ENCODE data around the gene ACIN1. TPM values are rescaled to one million over a fixed set of nuclear protein-coding genes. Genes with fewer than 3 reads are reported as not detected.

ACIN1 gene
- total and polyA plus RNA-seq, 2 of the 8 experiments (the other 6 are each of a cell fraction or from before 2014, with no cell fraction given), result 132 to 233 TPM

GRCh38 chr14:23045419-23046357 is 49.2 kb downstream of the ACIN1 start:
- FAIRE-seq, result no peak
- no peak overlapping the region for H3K4me2 ChIP-seq (ENCODE audit: insufficient read depth in 1 of 2, low read depth in 2 of 2, low read length in 2 of 2)
- TF ChIP-seq MAX (IDR thresholded peaks at IDR 0.05), result no peak
- no peak for TF ChIP-seq POLR2AphosphoS5 (IDR thresholded peaks at IDR 0.05; ENCODE audit: low read depth, low read length)
- TF ChIP-seq PHF8 (conservative IDR thresholded peaks at IDR 0.05; ENCODE audit: low read depth, low read length), result no peak
- TF ChIP-seq JUN (IDR thresholded peaks at IDR 0.05; ENCODE audit: low read depth, low read length), result no peak
- TF ChIP-seq FOSL1 (IDR thresholded peaks at IDR 0.05; ENCODE audit: insufficient read depth, low read depth, low read length), result no peak
- no peak for TF ChIP-seq JUND (IDR thresholded peaks at IDR 0.05; ENCODE audit: low read length)
- no peak for TF ChIP-seq TCF12 (IDR thresholded peaks at IDR 0.05; ENCODE audit: low read depth, low read length)
- TF ChIP-seq CBX5 (IDR thresholded peaks at IDR 0.05; ENCODE audit: low read depth, low read length), result no peak
- TF ChIP-seq NRF1 (IDR thresholded peaks at IDR 0.05; ENCODE audit: low read depth, low read length), result no peak

More at GRCh38 chr14:23045419-23046357, 49.2 kb downstream of the ACIN1 start:
- Histone ChIP-seq H2BK120ac (replicated peaks; ENCODE audit: low read depth, low read length) (no peak overlapping the region), H2BK20ac (ENCODE audit: low read length) (no peak overlapping the region), H2BK15ac (ENCODE audit: low read length) (no peak overlapping the region), H2AK5ac (ENCODE audit: low read depth, low read length) (no peak overlapping the region), H3K14ac (ENCODE audit: insufficient read length) (no peak overlapping the region), H3K9ac (replicated peaks in 1 of 4; ENCODE audit: extremely low read depth in 1 of 4, low read depth in 3 of 4, low read length in 3 of 4) (no peak overlapping the region), H4K8ac (ENCODE audit: extremely low read depth, insufficient read depth, low read length) (no peak overlapping the region), H3K56ac (replicated peaks; ENCODE audit: insufficient read length, low read depth, low read length) (no peak overlapping the region), H3K79me2 (ENCODE audit: control insufficient read depth in 1 of 2, insufficient read depth in 2 of 2, low read length in 2 of 2) (no peaks in the 10 kb centered on the region), H4K20me1 (replicated peaks in 1 of 2; ENCODE audit: control insufficient read depth in 1 of 2, insufficient read depth in 2 of 2, low read length in 2 of 2) (no peaks in the 10 kb centered on the region), H3K27me3 (replicated peaks in 1 of 4; ENCODE audit: control insufficient read depth in 3 of 4, extremely low read depth in 1 of 4, insufficient read depth in 3 of 4, low read length in 3 of 4) (no peaks in the 10 kb centered on the region), H4K91ac (replicated peaks; ENCODE audit: insufficient read length, low read length) (no peak overlapping the region), H3K9me3 (ENCODE audit: insufficient read depth in 2 of 2, low read depth in 1 of 2, low read length in 1 of 2) (no peaks in the 10 kb centered on the region), H2BK5ac (ENCODE audit: low read depth, low read length) (no peak overlapping the region), H3K36me3 (ENCODE audit: control insufficient read depth in 2 of 4, insufficient read depth in 4 of 4, low read length in 3 of 4) (peaks cover 0 to 10% (median 3%) of the 10 kb centered on the region in 4 experiments; a peak in 5 of 8 replicates), H2BK12ac (ENCODE audit: low read depth, low read length) (no peak overlapping the region), H3K4ac (replicated peaks; ENCODE audit: insufficient read length, low read depth, low read length) (no peak overlapping the region), H2AFZ (ENCODE audit: low read length) (no peak overlapping the region), H3K4me3 (ENCODE audit: extremely low read depth in 1 of 4, insufficient read depth in 2 of 4, low read depth in 3 of 4, low read length in 4 of 4) (no peak overlapping the region), H4K5ac (ENCODE audit: insufficient read length, low read depth, low read length) (no peak overlapping the region), H3K23ac (ENCODE audit: insufficient read length) (no peak overlapping the region), H3K27ac (ENCODE audit: low read depth, low read length) (no peak overlapping the region), H3K79me1 (ENCODE audit: low read depth, low read length) (no peaks in the 10 kb centered on the region; the same call in 1 of the 2 replicates), H3K4me1 (replicated peaks in 1 of 4; ENCODE audit: control insufficient read depth in 3 of 4, insufficient read depth in 4 of 4, low read length in 3 of 4) (peaks cover 0 to 7% (median 0%) of the 10 kb centered on the region in 4 experiments; a peak in 1 of 7 replicates), H3K23me2 (ENCODE audit: low read depth, low read length) (no peaks in the 10 kb centered on the region), H3K18ac (ENCODE audit: extremely low read depth, low read length) (no peak overlapping the region)
- POLR2A ChIA-PET (ENCODE audit: partially characterized antibody), result interaction anchor here (1.0 to 1.6 kb wide), 2 partner anchors 12 to 23 kb away, joined by 3 to 5 read pairs; no protein-coding TSS in a partner anchor
- DNase-seq (ENCODE audit: low read depth in 1 of 2, low spot score in 2 of 2), result no peak
- CTCF ChIA-PET (ENCODE audit: partially characterized antibody), result interaction anchor here (0.8 to 29.2 kb wide), 2 partner anchors 11 to 55 kb away, joined by 3 to 785 read pairs; partner anchors contain the start of gene AJUBA
- 96% methylated on average over 13 of the region's 13 CpGs; no CpG with 5 or more reads in 1 of the 2 experiments for WGBS, 2 experiments (ENCODE audit: extremely low coverage in 1 of 2, insufficient coverage in 1 of 2, insufficient read length in 1 of 2, insufficient replicate concordance in 2 of 2, low coverage in 1 of 2, low lambda C conversion rate in 2 of 2, missing lambda C conversion rate in 1 of 2)
